IMR-90 (cell line): ENCODE results near the gene GPATCH8. TPM values are rescaled to one million over a fixed set of nuclear protein-coding genes. Genes with fewer than 3 reads are reported as not detected.

Experiments
- ATAC-seq: fragments of 200-7000 bp; cut with Tn5 transposase; 2 replicates; pipeline ENCODE4 v1.9.1; 2020; ENCODE audit warnings: low read depth, mild to moderate bottlenecking, moderate library complexity
- BruUV-seq: library from RNA; stranded (reverse); fragments of 400-500 nt; replicated peaks from 2 replicates; lab custom pipeline; 2021; lab: Mats Ljungman, UMichigan
- CTCF ChIA-PET: fragments of 300-600 bp; formaldehyde crosslinking; extraction: SDS; loops from one replicate; lab custom pipeline; 2021; ENCODE audit warnings: antibody characterized with exemption; lab: Yijun Ruan, JAX
- POLR2A ChIA-PET: fragments of 300-600 bp; sonication (Branson Sonifier 250); formaldehyde crosslinking; loops from one replicate; lab custom pipeline; 2022; ENCODE audit warnings: antibody characterized with exemption; ENCODE audit not compliant: unreplicated experiment; lab: Charles Lee
- DNase-seq: peaks from one replicate; pipeline ENCODE4 v3.0.0; 2013
- H2AFZ ChIP-seq: replicated peaks from 2 replicates; pipeline ENCODE3; 2013; ENCODE audit warnings: low read length, mild to moderate bottlenecking; ENCODE audit not compliant: poor library complexity
- H2AK5ac ChIP-seq: 2 replicates; pipeline ENCODE4 v1.6.1; 2013; ENCODE audit warnings: low read depth, low read length, inconsistent platforms
- H2AK9ac ChIP-seq: replicated peaks from 2 replicates; pipeline ENCODE3; 2013; ENCODE audit warnings: mild to moderate bottlenecking, low read depth, low read length, moderate library complexity; ENCODE audit not compliant: poor library complexity
- H2BK120ac ChIP-seq: 2 replicates; pipeline ENCODE4 v1.6.1; 2013; ENCODE audit warnings: low read depth, low read length, inconsistent platforms
- H2BK15ac ChIP-seq: 3 replicates; pipeline ENCODE4 v1.6.1; 2013; ENCODE audit warnings: low read depth, low read length, inconsistent platforms
- H2BK20ac ChIP-seq: 2 replicates; pipeline ENCODE4 v1.6.1; 2013; ENCODE audit warnings: low read depth, mild to moderate bottlenecking, inconsistent platforms, low read length, moderate library complexity
- H2BK5ac ChIP-seq: 2 replicates; pipeline ENCODE4 v1.6.1; 2013; ENCODE audit warnings: mild to moderate bottlenecking, low read depth, low read length, inconsistent platforms; ENCODE audit not compliant: poor library complexity, severe bottlenecking
- H3K14ac ChIP-seq: replicated peaks from 2 replicates; pipeline ENCODE4 v1.6.1; 2013; ENCODE audit warnings: low read depth, low read length, inconsistent platforms
- H3K18ac ChIP-seq: 2 replicates; pipeline ENCODE4 v1.6.1; 2013; ENCODE audit warnings: low read depth, low read length, control low read depth
- H3K23ac ChIP-seq: 2 replicates; pipeline ENCODE4 v1.6.1; 2013; ENCODE audit warnings: low read depth, low read length, inconsistent platforms
- H3K27ac ChIP-seq: 2 replicates; pipeline ENCODE4 v1.5.1; 2013; ENCODE audit warnings: mild to moderate bottlenecking, control low read depth, low read length; ENCODE audit not compliant: insufficient read depth
- H3K27me3 ChIP-seq: 2 replicates; pipeline ENCODE4 v1.6.1; 2013; ENCODE audit warnings: low read length; ENCODE audit not compliant: control insufficient read depth, insufficient read depth
- H3K36me3 ChIP-seq: 2 replicates; pipeline ENCODE4 v1.6.1; 2013; ENCODE audit warnings: low read length, mixed read lengths; ENCODE audit not compliant: control insufficient read depth, insufficient read depth
- H3K4ac ChIP-seq: 2 replicates; pipeline ENCODE4 v1.6.1; 2013; ENCODE audit warnings: low read depth, low read length, inconsistent platforms
- H3K4me1 ChIP-seq: 2 replicates; pipeline ENCODE4 v1.6.1; 2013; ENCODE audit warnings: low read length, mixed read lengths; ENCODE audit not compliant: control insufficient read depth, insufficient read depth
- H3K4me2 ChIP-seq: 2 replicates; pipeline ENCODE4 v1.6.1; 2013; ENCODE audit warnings: low read depth, mild to moderate bottlenecking, control low read depth, low read length, moderate library complexity
- H3K4me3 ChIP-seq: 2 replicates; pipeline ENCODE4 v1.5.1; 2013; ENCODE audit warnings: low read depth, mild to moderate bottlenecking, control low read depth, low read length, moderate library complexity; ENCODE audit not compliant: insufficient read depth
- H3K56ac ChIP-seq: 2 replicates; pipeline ENCODE4 v1.6.1; 2013; ENCODE audit warnings: low read length, inconsistent platforms; ENCODE audit not compliant: insufficient read depth; ENCODE audit errors: extremely low read depth
- H3K79me1 ChIP-seq, 2 experiments: 2 replicates each; pipeline ENCODE4 v1.6.1; 2013; ENCODE audit warnings: low read length in 2 of 2, inconsistent platforms in 1 of 2, low read depth in 1 of 2
- H3K9ac ChIP-seq: 2 replicates; pipeline ENCODE4 v1.6.1; 2013; ENCODE audit warnings: low read depth, low read length, control low read depth
- H3K9me1 ChIP-seq: 2 replicates; pipeline ENCODE4 v1.6.1; 2013; ENCODE audit warnings: low read length, inconsistent platforms; ENCODE audit not compliant: insufficient read depth
- H3K9me3 ChIP-seq: 2 replicates; pipeline ENCODE4 v1.6.1; 2013; ENCODE audit warnings: low read length; ENCODE audit not compliant: control insufficient read depth, insufficient read depth
- H4K20me1 ChIP-seq: 2 replicates; pipeline ENCODE4 v1.6.1; 2013; ENCODE audit warnings: low read length, inconsistent platforms; ENCODE audit not compliant: insufficient read depth
- H4K5ac ChIP-seq: 2 replicates; pipeline ENCODE4 v1.6.1; 2013; ENCODE audit warnings: mild to moderate bottlenecking, low read depth, low read length, control low read depth
- H4K8ac ChIP-seq, 2 experiments: 2 replicates each; pipeline ENCODE4 v1.6.1; 2013; ENCODE audit warnings: low read depth in 2 of 2, low read length in 2 of 2, control low read depth in 1 of 2, inconsistent platforms in 1 of 2
- H4K91ac ChIP-seq: 2 replicates; pipeline ENCODE4 v1.6.1; 2013; ENCODE audit warnings: low read depth, low read length, inconsistent platforms; ENCODE audit not compliant: insufficient read depth
- CHD1 ChIP-seq: IDR thresholded peaks from 2 replicates; pipeline ENCODE4 v1.6.1; 2012; ENCODE audit warnings: low read depth, low read length, improper control_type of control experiment
- ELK1 ChIP-seq: fragments of 150-350 bp; IDR thresholded peaks from 2 replicates; pipeline ENCODE4 v1.6.1; 2016; ENCODE audit warnings: low read depth, mild to moderate bottlenecking, low read length, moderate library complexity, borderline replicate concordance
- MAFK ChIP-seq: IDR thresholded peaks from 2 replicates; pipeline ENCODE4 v1.6.1; 2012; ENCODE audit warnings: low read depth, low read length, improper control_type of control experiment
- MAZ ChIP-seq: IDR thresholded peaks from 2 replicates; pipeline ENCODE4 v1.6.1; 2012; ENCODE audit warnings: low read depth, mild to moderate bottlenecking, low read length, improper control_type of control experiment, moderate library complexity, borderline replicate concordance
- POLR2A ChIP-seq: IDR thresholded peaks from 2 replicates; pipeline ENCODE4 v1.6.1; 2012; ENCODE audit warnings: mild to moderate bottlenecking, low read depth, low read length
- RAD21 ChIP-seq: IDR thresholded peaks from 2 replicates; pipeline ENCODE4 v1.6.1; 2012; ENCODE audit warnings: low read length, improper control_type of control experiment
- RCOR1 ChIP-seq: IDR thresholded peaks from 2 replicates; pipeline ENCODE4 v1.6.1; 2012; ENCODE audit warnings: mild to moderate bottlenecking, low read length, improper control_type of control experiment; ENCODE audit not compliant: insufficient replicate concordance
- RFX5 ChIP-seq: IDR thresholded peaks from 2 replicates; pipeline ENCODE4 v1.8.0; 2012; ENCODE audit warnings: low read depth, mild to moderate bottlenecking, low read length, moderate library complexity
- SMC3 ChIP-seq: fragments of 150-350 bp; IDR thresholded peaks from 2 replicates; pipeline ENCODE4 v1.6.1; 2016; ENCODE audit warnings: low read depth, mild to moderate bottlenecking, antibody characterized with exemption, low read length, moderate library complexity
- USF2 ChIP-seq: fragments of 150-350 bp; IDR thresholded peaks from 2 replicates; pipeline ENCODE4 v1.6.1; 2017; ENCODE audit warnings: mild to moderate bottlenecking, antibody characterized with exemption, low read length, low read depth
- WGBS, 2 experiments: methylation state at CpG; one replicate each; pipeline versions ENCODE4 v1.1.5 to v1.1.7; 2013; ENCODE audit warnings: missing lambda C conversion rate in 2 of 2; ENCODE audit not compliant: insufficient read length in 1 of 2; ENCODE audit errors: extremely low coverage in 2 of 2; 5-methylcytosine and 5-hydroxymethylcytosine counted together
- dilution Hi-C: fragments of 300-500 bp; cut with HindIII; formaldehyde crosslinking; loops from one replicate; pipeline ENCODE4 v1.14.3; 2018; ENCODE audit warnings: low sequenced_read_pairs; ENCODE audit not compliant: unreplicated experiment
- in situ Hi-C: fragments of 300-500 bp; cut with MboI; formaldehyde crosslinking; loops from 3 replicates; pipeline ENCODE4 v1.14.3; 2019; ENCODE audit warnings: low sequenced_read_pairs, inconsistent platforms, mixed read lengths
- intact Hi-C: fragments of 100-400 bp; cut with micrococcal nuclease; formaldehyde crosslinking; loops from 2 replicates; pipeline ENCODE4 v1.10.0; 2022
- polyA plus RNA-seq, 3 experiments: library from polyadenylated mRNA; depleted of rRNA; stranded (reverse); fragments of >200 nt; gene quantifications; 2 replicates each; pipeline ENCODE4 v1.2.3, GENCODE V29; 2012; ENCODE audit warnings: low replicate concordance in 1 of 3
- total RNA-seq: library from RNA; depleted of rRNA; stranded (reverse); fragments of >200 nt; gene quantifications from 2 replicates; pipeline ENCODE4 v1.2.3, GENCODE V29; 2012
- TF ChIP-seq, protein P1 (sequence below): conservative IDR thresholded peaks from 2 replicates; pipeline ENCODE4 v1.5.1; 2012; ENCODE audit warnings: mild to moderate bottlenecking, low read depth, low read length, improper control_type of control experiment

Gene GPATCH8
- total and polyA plus RNA-seq, 2 of the 4 experiments (the other 2 are of a cell fraction) = 8.8 to 13.2 TPM

- intact Hi-C loops (loop anchor here (10.0 kb wide), 1 partner anchor 225 kb away; no protein-coding TSS in a partner anchor), dilution Hi-C loops (no loop called here), in situ Hi-C loops (no loop called here)
- Histone ChIP-seq H3K27me3 (no peaks in the 10 kb centered on the region), H3K4me2 (no peak overlapping the region), H3K18ac (no peak overlapping the region), H3K79me1 (peaks cover 10 to 40% of the 10 kb centered on the region in 2 experiments), H3K9me3 (no peaks in the 10 kb centered on the region), H3K23ac (no peak overlapping the region), H4K5ac (no peak overlapping the region; the same call in 1 of the 2 replicates), H3K27ac (no peak overlapping the region), H2BK20ac (peak overlapping the region; percentile 57; the same call in 1 of the 2 replicates), H3K36me3 (no peaks in the 10 kb centered on the region), H3K4me3 (no peak overlapping the region), H2AK9ac (peak overlapping the region; percentile 87), H2BK5ac (no peak overlapping the region), H2AK5ac (peak overlapping the region; percentile 65), H2BK120ac (peak overlapping the region; percentile 99), H3K56ac (no peak overlapping the region), H3K9ac (no peak overlapping the region), H3K4ac (peak overlapping the region; percentile 85), H4K20me1 (no peaks in the 10 kb centered on the region), H2BK15ac (no peak overlapping the region), H3K14ac (no peak overlapping the region), H4K8ac (no peak overlapping the region; a peak in 1 of 4 replicates), H3K4me1 (peaks cover 36% of the 10 kb centered on the region), H2AFZ (peak overlapping the region; percentile 68), H3K9me1 (peaks cover 27% of the 10 kb centered on the region), H4K91ac (peak overlapping the region; percentile 57; the same call in 1 of the 2 replicates)
- POLR2A ChIA-PET = interaction anchor here (0.6 kb wide), 1 partner anchor 72 kb away, joined by 5 read pairs; no protein-coding TSS in a partner anchor
- BruUV-seq = no TSS peak
- CTCF ChIA-PET = no interaction called here
- DNase-seq = no peak
- 80% methylated on average over 1 of the region's 15 CpGs; no CpG with 5 or more reads in 1 of the 2 experiments for WGBS, 2 experiments
- no peak for ATAC-seq
- no peak for TF ChIP-seq POLR2A
- TF ChIP-seq CHD1 = no peak
- TF ChIP-seq RAD21 = no peak
- TF ChIP-seq SMC3 = no peak
- TF ChIP-seq MAZ = no peak
- TF ChIP-seq ELK1 = no peak
- no peak for TF ChIP-seq USF2
- TF ChIP-seq RCOR1 = no peak
- TF ChIP-seq, protein P1, sequence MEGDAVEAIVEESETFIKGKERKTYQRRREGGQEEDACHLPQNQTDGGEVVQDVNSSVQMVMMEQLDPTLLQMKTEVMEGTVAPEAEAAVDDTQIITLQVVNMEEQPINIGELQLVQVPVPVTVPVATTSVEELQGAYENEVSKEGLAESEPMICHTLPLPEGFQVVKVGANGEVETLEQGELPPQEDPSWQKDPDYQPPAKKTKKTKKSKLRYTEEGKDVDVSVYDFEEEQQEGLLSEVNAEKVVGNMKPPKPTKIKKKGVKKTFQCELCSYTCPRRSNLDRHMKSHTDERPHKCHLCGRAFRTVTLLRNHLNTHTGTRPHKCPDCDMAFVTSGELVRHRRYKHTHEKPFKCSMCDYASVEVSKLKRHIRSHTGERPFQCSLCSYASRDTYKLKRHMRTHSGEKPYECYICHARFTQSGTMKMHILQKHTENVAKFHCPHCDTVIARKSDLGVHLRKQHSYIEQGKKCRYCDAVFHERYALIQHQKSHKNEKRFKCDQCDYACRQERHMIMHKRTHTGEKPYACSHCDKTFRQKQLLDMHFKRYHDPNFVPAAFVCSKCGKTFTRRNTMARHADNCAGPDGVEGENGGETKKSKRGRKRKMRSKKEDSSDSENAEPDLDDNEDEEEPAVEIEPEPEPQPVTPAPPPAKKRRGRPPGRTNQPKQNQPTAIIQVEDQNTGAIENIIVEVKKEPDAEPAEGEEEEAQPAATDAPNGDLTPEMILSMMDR = no peak
- no peak for TF ChIP-seq MAFK
- TF ChIP-seq RFX5 = no peak
Observed at GRCh38 chr17:44539673-44540072, 36.5 kb upstream of the GPATCH8 start.
